ENCODE results near the gene GRM7. TPM values are rescaled to one million over a fixed set of nuclear protein-coding genes. Genes with fewer than 3 reads are reported as not detected.

The GRM7 gene
- polyA plus RNA-seq, 1 donor from 2014 or later, result 23.8 TPM

GRCh38 chr3:7625021-7625420 lies 764.1 kb downstream of the GRM7 start:
- Histone ChIP-seq H4K20me1 (ENCODE audit: insufficient read depth) (no peaks in the 10 kb centered on the region), H3K36me3 (ENCODE audit: insufficient read depth, low read length) (no peaks in the 10 kb centered on the region), H3K79me2 (replicated peaks; ENCODE audit: insufficient read depth, low read length) (no peaks in the 10 kb centered on the region), H3K4me3 (ENCODE audit: low read length) (no peak overlapping the region), H3K27ac (ENCODE audit: low read length) (no peak overlapping the region), H3K9me3 (ENCODE audit: low read length) (no peaks in the 10 kb centered on the region), H3F3A (ENCODE audit: insufficient read depth, low read length, poor library complexity, severe bottlenecking) (peaks cover 3% of the 10 kb centered on the region), H3K27me3 (ENCODE audit: insufficient read depth, low read depth, low read length) (no peaks in the 10 kb centered on the region), H3K9ac (ENCODE audit: low read length) (no peak overlapping the region), H3K9me2 (ENCODE audit: insufficient read depth, low read length) (no peaks in the 10 kb centered on the region), H3K4me2 (ENCODE audit: low read length) (no peak overlapping the region), H2AFZ (ENCODE audit: low read depth, low read length) (no peak overlapping the region)
- TF ChIP-seq CTCF (IDR thresholded peaks at IDR 0.05; ENCODE audit: poor library complexity, severe bottlenecking), result no peak
- no peak for TF ChIP-seq TAF1 (IDR thresholded peaks at IDR 0.05; ENCODE audit: low read depth)
- TF ChIP-seq REST (IDR thresholded peaks at IDR 0.05; ENCODE audit: borderline replicate concordance), result no peak
- no peak for TF ChIP-seq RAD21 (conservative IDR thresholded peaks at IDR 0.05)
- TF ChIP-seq POLR2AphosphoS5 (IDR thresholded peaks at IDR 0.05), result no peak
- no peak for TF ChIP-seq EP300 (conservative IDR thresholded peaks at IDR 0.05; ENCODE audit: poor library complexity, severe bottlenecking)
- no peak for TF ChIP-seq EZH2 (IDR thresholded peaks at IDR 0.05; ENCODE audit: borderline replicate concordance, insufficient read depth, low read length, poor library complexity, severe bottlenecking)
- no peak for TF ChIP-seq MXI1 (conservative IDR thresholded peaks at IDR 0.05; ENCODE audit: poor library complexity, severe bottlenecking)

GRCh38 chr3:7630351-7630911 lies 769.5 kb downstream of the GRM7 start:
- H3K4me3 ChIP-seq (ENCODE audit: low read length), result no peak overlapping the region
- no peak overlapping the region for H3K4me2 ChIP-seq (ENCODE audit: low read length)
- H3K9me3 ChIP-seq (ENCODE audit: low read length), result no peaks in the 10 kb centered on the region

More at GRCh38 chr3:7630351-7630911, 769.5 kb downstream of the GRM7 start:
- H3K9me2 ChIP-seq (ENCODE audit: insufficient read depth, low read length), result no peaks in the 10 kb centered on the region
- no peaks in the 10 kb centered on the region for H3F3A ChIP-seq (ENCODE audit: insufficient read depth, low read length, poor library complexity, severe bottlenecking)
- H3K27ac ChIP-seq (ENCODE audit: low read length), result no peak overlapping the region
- H3K79me2 ChIP-seq (replicated peaks; ENCODE audit: insufficient read depth, low read length), result no peaks in the 10 kb centered on the region
- no peak overlapping the region for H3K9ac ChIP-seq (ENCODE audit: low read length)
- H3K36me3 ChIP-seq (ENCODE audit: insufficient read depth, low read length), result no peaks in the 10 kb centered on the region
- no peak overlapping the region for H2AFZ ChIP-seq (ENCODE audit: low read depth, low read length)
- no peaks in the 10 kb centered on the region for H4K20me1 ChIP-seq (ENCODE audit: insufficient read depth)
- H3K27me3 ChIP-seq (ENCODE audit: insufficient read depth, low read depth, low read length), result no peaks in the 10 kb centered on the region
- no peak for TF ChIP-seq REST (IDR thresholded peaks at IDR 0.05; ENCODE audit: borderline replicate concordance)
- TF ChIP-seq TAF1 (IDR thresholded peaks at IDR 0.05; ENCODE audit: low read depth), result no peak
- no peak for TF ChIP-seq RAD21 (conservative IDR thresholded peaks at IDR 0.05)
- no peak for TF ChIP-seq CTCF (IDR thresholded peaks at IDR 0.05; ENCODE audit: poor library complexity, severe bottlenecking)
- no peak for TF ChIP-seq SMC3 (conservative IDR thresholded peaks at IDR 0.05; ENCODE audit: poor library complexity)
- no peak for TF ChIP-seq EP300 (conservative IDR thresholded peaks at IDR 0.05; ENCODE audit: poor library complexity, severe bottlenecking)
- no peak for TF ChIP-seq EZH2 (IDR thresholded peaks at IDR 0.05; ENCODE audit: borderline replicate concordance, insufficient read depth, low read length, poor library complexity, severe bottlenecking)
- TF ChIP-seq MXI1 (conservative IDR thresholded peaks at IDR 0.05; ENCODE audit: poor library complexity, severe bottlenecking), result no peak
- TF ChIP-seq POLR2AphosphoS5 (IDR thresholded peaks at IDR 0.05), result no peak
